SK-MEL-5 (cell line): Measurements from ENCODE around the gene SUPT6H. TPM values are rescaled to one million over a fixed set of nuclear protein-coding genes. Genes with fewer than 3 reads are reported as not detected.

Experiments
- DNase-seq: peaks from one replicate; pipeline ENCODE4 v3.0.0-alpha.2; 2016; ENCODE audit warnings: low read depth, low spot score
- in situ Hi-C: cut with HindIII; loops from 2 replicates; pipeline ENCODE4 v1.10.0; 2016; ENCODE audit warnings: low sequenced_read_pairs, high pct_unique_total_duplicates, low pct_unique_long_range_greater_than_20kb
- polyA plus RNA-seq, 2 experiments: library from polyadenylated mRNA; depleted of rRNA; stranded (reverse); fragments of >200 nt; gene quantifications; 2 replicates each; pipeline ENCODE4 v1.2.3, GENCODE V29; 2015
- total RNA-seq: library from RNA; depleted of rRNA; stranded (reverse); fragments of >200 nt; shearing (Covaris generic); gene quantifications from 2 replicates; pipeline ENCODE4 v1.2.3, GENCODE V29; 2014; rRNA removed

The SUPT6H gene
- 38.6 and 47.1 TPM in 2 replicates for total RNA-seq
- polyA plus RNA-seq (2015; cell fraction: cytosol; rRNA removed): 38.0 and 46.8 TPM in 2 replicates
- polyA plus RNA-seq (2015; cell fraction: nucleus; rRNA removed): 85.5 and 108 TPM in 2 replicates

- in situ Hi-C loops: no loop called here
- DNase-seq: peak; percentile 89
These were observed at the start of gene SUPT6H, which contains the start of gene SDF2 for GRCh38 chr17:28661635-28662526. Gene SUPT6H, plus strand, starts transcription at chr17:28662205. Its CDS starts 11,197 bp downstream, at chr17:28673402. Gene SDF2, minus strand, starts transcription at chr17:28661906. Its CDS starts 30 bp downstream, at chr17:28661876.

- no peak for DNase-seq
- in situ Hi-C loops: no loop called here
These were observed 49.5 kb upstream of the SUPT6H start for GRCh38 chr17:28612531-28612930.

GRCh38 chr17:28612936-28613872 is 48.8 kb upstream of the SUPT6H start:
- in situ Hi-C loops: no loop called here
- DNase-seq: peak; percentile 60

GRCh38 chr17:28613931-28614381 is 48.0 kb upstream of the SUPT6H start, which contains the start of gene RSKR:
Gene RSKR, minus strand, starts transcription at chr17:28614185. Its CDS starts 24 bp downstream, at chr17:28614161.
- no peak for DNase-seq
- in situ Hi-C loops: no loop called here

GRCh38 chr17:28615260-28615940 is 46.6 kb upstream of the SUPT6H start:
- in situ Hi-C loops: no loop called here
- DNase-seq: no peak

- in situ Hi-C loops: no loop called here
- DNase-seq: no peak
These were observed 45.7 kb upstream of the SUPT6H start for GRCh38 chr17:28616281-28616680.

- in situ Hi-C loops: no loop called here
These were observed 43.5 kb upstream of the SUPT6H start for GRCh38 chr17:28618464-28618863.

GRCh38 chr17:28620010-28620409 is 42.0 kb upstream of the SUPT6H start:
- in situ Hi-C loops: no loop called here
- no peak for DNase-seq

More at GRCh38 chr17:28618464-28618863, 43.5 kb upstream of the SUPT6H start:
- DNase-seq: no peak

- in situ Hi-C loops: no loop called here
- no peak for DNase-seq
These were observed 39.8 kb upstream of the SUPT6H start for GRCh38 chr17:28622186-28622585.

- in situ Hi-C loops: no loop called here
- no peak for DNase-seq
These were observed 38.3 kb upstream of the SUPT6H start for GRCh38 chr17:28623696-28624095.

GRCh38 chr17:28624148-28624547 is 37.9 kb upstream of the SUPT6H start:
- in situ Hi-C loops: no loop called here
- DNase-seq: no peak

- in situ Hi-C loops: no loop called here
- no peak for DNase-seq
These were observed 35.2 kb upstream of the SUPT6H start for GRCh38 chr17:28626818-28627217.

GRCh38 chr17:28634206-28634865 is 27.7 kb upstream of the SUPT6H start:
- in situ Hi-C loops: no loop called here

GRCh38 chr17:28635506-28635905 is 26.5 kb upstream of the SUPT6H start:
- in situ Hi-C loops: no loop called here
- DNase-seq: no peak

More at GRCh38 chr17:28634206-28634865, 27.7 kb upstream of the SUPT6H start:
- DNase-seq: no peak

GRCh38 chr17:28641579-28641978 is 20.4 kb upstream of the SUPT6H start:
- no peak for DNase-seq
- in situ Hi-C loops: no loop called here

- in situ Hi-C loops: no loop called here
- peak; percentile 61 for DNase-seq
These were observed 17.8 kb upstream of the SUPT6H start for GRCh38 chr17:28643983-28644786.
